Measurements from ENCODE around the gene CTPS2. TPM values are rescaled to one million over a fixed set of nuclear protein-coding genes. Genes with fewer than 3 reads are reported as not detected.
A peak's percentile ranks its signal among the peaks of the same experiment; 100 is the strongest.
"Not testable (repeated sequence)": the region's sequence is repeated elsewhere in the genome, so short reads cannot be mapped to it uniquely, and the experiment has no call there.

The CTPS2 gene
- total RNA-seq, 4 donors from 2014 or later = 8.7 to 24.9 (median 12.0) TPM

GRCh38 chrX:16719334-16720084 is 7.0 kb upstream of the CTPS2 start, which contains the start of gene SYAP1:
Gene SYAP1 (plus strand): TSS chrX:16719612. CDS start chrX:16719725, 113 bp downstream.
- DNase-seq (ENCODE audit: low spot score in 2 of 2) = peak; percentile 96 to 99
- H3K4me1 ChIP-seq = peaks cover 18% of the 10 kb centered on the region
- H3K27ac ChIP-seq = peak within 1 kb of the TSS; percentile 93
- TF ChIP-seq POLR2A (IDR thresholded peaks at IDR 0.05) = peak in 1 of 2 donors; percentile 79
- peak; percentile 12 to 80 (median 54) for TF ChIP-seq POLR2AphosphoS5 (IDR thresholded peaks at IDR 0.05)
- TF ChIP-seq CTCF (IDR thresholded peaks at IDR 0.05) = no peak
- TF ChIP-seq EP300 (IDR thresholded peaks at IDR 0.05) = no peak
- H3K27me3 ChIP-seq = no peaks in the 10 kb centered on the region
- no peaks in the 10 kb centered on the region for H3K9me3 ChIP-seq
- 0% methylated on average over 2 of the region's 54 CpGs for WGBS
- no peaks in the 10 kb centered on the region for H3K36me3 ChIP-seq
- H3K4me3 ChIP-seq = peak within 1 kb of the TSS; percentile 68

DNA sequence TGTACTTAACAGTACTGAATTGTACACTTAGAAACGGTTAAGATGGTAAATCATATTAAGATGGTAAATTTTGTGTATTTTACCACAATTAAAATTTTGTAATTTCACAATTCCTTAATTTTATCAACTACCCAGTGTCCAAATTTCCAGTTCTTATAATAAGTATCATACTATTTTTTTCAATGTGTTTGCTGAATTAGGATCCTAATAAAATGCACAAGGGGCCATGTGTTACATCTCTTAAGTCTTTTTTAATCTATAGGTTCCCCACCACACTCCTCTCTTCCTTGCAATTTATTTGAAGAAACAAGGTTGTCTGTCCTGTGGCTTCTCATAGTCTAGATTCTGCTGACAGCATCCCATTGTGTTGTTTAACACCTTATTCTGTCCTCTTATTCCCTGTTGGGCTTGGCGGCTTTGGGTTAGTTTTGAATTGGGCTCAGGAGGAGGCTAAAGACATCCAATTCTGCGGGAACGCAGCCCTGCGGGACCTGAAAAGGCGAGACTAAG is 6.4 kb upstream of the CTPS2 start:
- Histone ChIP-seq H3K27me3 (no peaks in the 10 kb centered on the region), H3K4me1 (peaks cover 18% of the 10 kb centered on the region), H3K9me3 (no peaks in the 10 kb centered on the region), H3K4me3 (peak overlapping the region; percentile 68), H3K36me3 (no peaks in the 10 kb centered on the region), H3K27ac (peak overlapping the region; percentile 93)
- WGBS = 20% methylated on average over 4 of the region's 6 CpGs
- TF ChIP-seq EP300 (IDR thresholded peaks at IDR 0.05) (no peak), CTCF (IDR thresholded peaks at IDR 0.05) (no peak), POLR2AphosphoS5 (IDR thresholded peaks at IDR 0.05) (no peak), POLR2A (IDR thresholded peaks at IDR 0.05) (no peak)
- DNase-seq (ENCODE audit: low spot score in 2 of 2) = no peak

DNA sequence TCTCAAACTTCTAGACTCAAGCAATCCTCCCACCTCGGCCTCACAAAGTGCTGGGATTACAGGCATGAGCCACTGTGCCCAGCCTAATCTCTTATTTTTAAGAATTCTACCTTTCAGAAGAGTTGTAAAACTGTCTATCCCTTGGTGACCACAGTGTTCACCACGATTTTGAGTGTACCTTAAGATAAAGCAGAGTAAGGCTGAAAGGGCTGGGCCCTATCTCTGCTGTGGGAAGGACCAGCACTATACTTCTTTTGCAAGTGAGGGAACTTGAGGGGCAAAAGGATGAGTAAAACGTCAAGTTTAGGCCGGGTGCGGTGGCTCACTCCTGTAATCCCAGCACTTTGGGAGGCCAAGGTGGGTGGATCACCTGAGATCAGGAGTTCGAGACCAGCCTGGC is 4.0 kb upstream of the CTPS2 start:
- not testable (repeated sequence) for H3K36me3 ChIP-seq; DNase-seq (ENCODE audit: low spot score in 2 of 2); H3K9me3 ChIP-seq; H3K27me3 ChIP-seq; H3K27ac ChIP-seq; H3K4me3 ChIP-seq
- H3K4me1 ChIP-seq = peaks cover 15% of the 10 kb centered on the region
- WGBS = 88% methylated on average over 6 of the region's 6 CpGs

GRCh38 chrX:16715638-16716037 is 3.2 kb upstream of the CTPS2 start:
- H3K27me3 ChIP-seq; H3K36me3 ChIP-seq; H3K9me3 ChIP-seq; H3K27ac ChIP-seq; H3K4me3 ChIP-seq; DNase-seq (ENCODE audit: low spot score in 2 of 2); H3K4me1 ChIP-seq: not testable (repeated sequence)
- 93% methylated on average over 6 of the region's 6 CpGs for WGBS

DNA sequence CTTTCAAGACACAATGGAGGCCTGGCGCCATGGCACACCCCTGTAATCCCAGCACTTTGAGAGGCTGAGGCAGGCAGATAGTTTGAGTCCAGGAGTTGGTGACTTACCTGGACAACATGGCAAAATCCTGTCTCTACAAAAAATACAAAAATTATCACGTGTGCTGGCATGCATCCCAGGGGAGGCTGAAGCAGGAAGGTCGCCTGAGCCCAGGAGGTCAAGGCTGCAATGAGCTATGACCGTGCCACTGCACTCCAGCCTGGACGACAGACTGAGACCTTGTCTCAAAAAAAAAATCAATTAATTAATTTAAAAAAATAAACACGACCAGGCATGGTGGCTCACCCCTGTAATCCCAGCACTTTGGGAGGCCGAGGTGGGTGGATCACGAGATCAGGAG is 2.0 kb upstream of the CTPS2 start:
- no peaks in the 10 kb centered on the region for H3K9me3 ChIP-seq
- no peaks in the 10 kb centered on the region for H3K36me3 ChIP-seq
- H3K4me1 ChIP-seq = peaks cover 3% of the 10 kb centered on the region
- no peak overlapping the region for H3K27ac ChIP-seq
- no peak overlapping the region for H3K4me3 ChIP-seq
- TF ChIP-seq CTCF (IDR thresholded peaks at IDR 0.05) = no peak
- no peak for TF ChIP-seq EP300 (IDR thresholded peaks at IDR 0.05)
- WGBS = 88% methylated on average over 8 of the region's 8 CpGs
- DNase-seq (ENCODE audit: low spot score in 2 of 2) = no peak
- no peaks in the 10 kb centered on the region for H3K27me3 ChIP-seq

DNA sequence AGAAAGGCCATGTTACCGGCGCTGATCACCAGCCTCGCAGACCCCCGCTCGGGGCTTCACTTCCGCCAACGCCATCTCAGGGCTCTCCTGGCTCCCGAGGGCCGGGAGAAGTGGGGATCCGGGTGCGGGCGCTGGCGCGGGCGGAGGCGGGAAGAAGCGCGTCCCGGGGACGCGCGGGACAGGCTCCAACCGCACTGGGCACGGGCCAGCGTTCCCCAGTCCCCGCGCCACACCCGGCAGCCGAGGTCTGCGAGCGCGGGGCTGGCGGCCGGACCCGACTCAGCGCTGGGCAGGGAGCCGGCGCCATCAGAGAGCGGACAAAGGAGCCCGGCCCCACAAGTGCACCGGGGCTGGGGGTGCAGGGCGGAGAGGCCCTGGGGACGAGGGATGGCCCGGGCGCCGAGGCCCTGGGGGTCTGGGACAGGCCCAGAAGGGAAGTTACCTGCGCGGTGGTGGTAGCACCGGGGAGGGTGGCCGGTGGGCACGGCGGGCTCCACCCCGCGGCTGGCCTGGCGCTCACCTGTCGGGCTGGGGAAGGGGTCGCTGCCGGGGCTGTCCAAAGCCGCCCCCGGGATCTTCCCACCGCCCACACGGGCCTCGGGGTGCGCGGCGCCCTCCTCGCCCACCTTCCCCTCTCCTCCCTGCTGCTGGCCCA is 449 bp downstream of the CTPS2 start:
- Histone ChIP-seq H3K9me3 (no peaks in the 10 kb centered on the region), H3K27me3 (no peaks in the 10 kb centered on the region), H3K36me3 (no peaks in the 10 kb centered on the region), H3K27ac (peak overlapping the region; percentile 88), H3K4me3 (peak overlapping the region; percentile 76), H3K4me1 (no peaks in the 10 kb centered on the region)
- TF ChIP-seq CTCF (IDR thresholded peaks at IDR 0.05) = no peak
- no peak for TF ChIP-seq POLR2A (IDR thresholded peaks at IDR 0.05)
- TF ChIP-seq POLR2AphosphoS5 (IDR thresholded peaks at IDR 0.05) = no peak
- no peak for TF ChIP-seq EP300 (IDR thresholded peaks at IDR 0.05)
- peak in 1 of 2 donors; percentile 65 for DNase-seq (ENCODE audit: low spot score in 2 of 2)
- WGBS = 0% methylated on average over 15 of the region's 67 CpGs
